Stimulated activated CD4-positive, alpha-beta T cell treated with anti-CD3 and anti-CD28 coated beads, Interleukin-12 subunit alpha, Interleukin-12 subunit beta, amount 100 ng/mL, for 48 hours (primary cell): ENCODE results near the gene LRP3.
"Not testable (repeated sequence)": the region's sequence is repeated elsewhere in the genome, so short reads cannot be mapped to it uniquely, and the experiment has no call there.

Experiments used
- DNase-seq, 3 donors: peaks; one replicate each; pipeline ENCODE4 v3.0.0-alpha.2; 2020; ENCODE audit warnings: low read depth in 2 of 3, low spot score in 1 of 3

Gene LRP3

DNA sequence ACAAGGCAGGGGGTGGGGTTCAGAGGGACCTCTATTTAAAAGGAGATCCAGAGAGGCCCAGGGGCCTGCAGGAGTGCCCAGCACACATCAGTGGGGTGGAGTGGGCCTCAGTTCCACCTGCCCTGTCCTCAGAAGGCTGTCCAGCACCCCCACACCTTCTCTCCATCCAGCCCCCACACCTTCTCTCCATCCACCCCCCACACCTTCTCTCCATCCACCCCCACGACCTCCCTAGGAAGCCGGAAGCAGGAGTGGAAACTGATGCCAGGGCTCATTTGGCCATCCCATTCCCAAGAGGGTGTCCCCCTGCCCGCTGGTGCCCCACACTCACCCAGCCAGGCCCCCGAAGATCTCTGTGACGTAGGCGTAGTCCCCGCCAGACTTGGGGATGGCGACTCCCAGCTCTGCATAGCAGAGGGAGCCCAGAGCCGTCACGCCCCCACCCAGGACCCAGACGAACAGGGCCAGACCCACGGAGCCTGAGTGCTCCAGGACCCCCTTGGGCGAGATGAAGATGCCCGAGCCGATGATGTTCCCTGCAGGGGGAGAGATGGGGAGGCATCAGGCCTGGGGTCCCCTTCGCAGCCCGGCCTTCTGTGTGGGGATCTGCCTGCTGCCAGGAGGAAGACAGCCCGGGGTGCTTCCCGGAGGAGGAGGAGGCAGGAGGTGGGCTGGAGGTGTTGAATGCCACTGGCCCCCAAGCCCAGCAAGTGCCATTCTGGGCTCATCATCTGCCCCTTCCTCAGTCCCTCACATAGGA, 21.5 kb downstream of the LRP3 start:
- no peak for DNase-seq

DNA sequence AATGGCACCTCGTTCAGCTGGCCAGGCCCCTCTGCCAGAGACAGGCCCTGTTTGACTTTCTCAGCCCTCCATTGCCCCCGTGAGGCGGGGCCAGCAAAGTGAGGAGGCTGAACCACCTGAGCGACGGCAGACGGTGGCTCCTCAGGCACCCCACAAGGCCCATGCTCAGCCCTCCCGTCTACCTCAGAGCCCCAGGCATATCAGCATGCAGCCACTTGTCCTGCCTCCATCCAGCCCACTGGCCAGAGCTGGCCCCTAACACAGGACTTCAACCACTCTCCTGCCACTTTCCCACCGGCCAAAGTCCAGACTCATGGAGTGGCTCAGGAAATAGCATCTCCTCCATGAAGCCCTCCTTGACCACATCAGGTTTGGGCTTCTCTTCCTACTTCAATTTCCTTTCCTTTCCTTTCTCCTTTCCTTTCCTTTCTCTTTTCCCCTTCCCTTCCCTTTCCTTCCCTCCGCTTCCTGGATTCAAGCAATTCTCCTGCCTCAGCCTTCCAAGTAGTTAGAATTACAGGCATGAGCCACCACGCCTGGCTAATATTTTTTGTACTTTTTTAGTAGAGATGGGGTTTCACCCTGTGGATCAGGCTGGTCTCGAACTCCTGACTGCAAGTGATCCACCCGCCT, 22.2 kb downstream of the LRP3 start:
- DNase-seq = no peak

GRCh38 chr19:33217881-33218280, 23.8 kb downstream of the LRP3 start:
- DNase-seq = no peak

DNA sequence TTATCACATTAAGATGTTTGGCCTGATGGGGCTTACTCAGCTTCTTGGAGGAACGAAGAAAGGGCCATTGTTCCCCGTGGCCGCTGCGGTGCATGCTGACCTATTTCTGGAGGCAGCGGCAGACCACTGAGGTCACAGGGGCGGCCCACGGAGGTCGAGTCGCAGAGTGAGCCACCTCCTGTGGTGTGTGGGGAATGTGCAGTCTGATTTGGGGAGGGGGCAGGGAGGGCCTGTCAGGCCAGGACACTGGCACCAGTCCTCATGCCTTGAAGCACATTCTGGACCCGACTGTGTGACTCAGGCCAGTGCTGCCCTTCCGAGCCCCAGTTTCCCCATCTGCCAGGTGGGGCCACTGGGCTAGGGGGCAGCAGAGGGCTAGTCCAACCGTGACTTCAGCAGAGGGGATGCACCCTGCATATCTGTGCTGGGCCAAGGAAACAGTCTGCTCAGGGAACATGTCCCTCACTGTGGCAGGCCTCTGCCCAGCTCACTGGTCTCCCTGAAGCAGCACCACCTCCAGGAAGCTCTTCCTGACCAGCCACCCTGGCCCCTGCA, 25.2 kb downstream of the LRP3 start:
- no peak for DNase-seq

- no peak for DNase-seq
These were observed 26.0 kb downstream of the LRP3 start for GRCh38 chr19:33220115-33220514.

- no peak for DNase-seq
These were observed 26.6 kb downstream of the LRP3 start for GRCh38 chr19:33220735-33221134.

DNA sequence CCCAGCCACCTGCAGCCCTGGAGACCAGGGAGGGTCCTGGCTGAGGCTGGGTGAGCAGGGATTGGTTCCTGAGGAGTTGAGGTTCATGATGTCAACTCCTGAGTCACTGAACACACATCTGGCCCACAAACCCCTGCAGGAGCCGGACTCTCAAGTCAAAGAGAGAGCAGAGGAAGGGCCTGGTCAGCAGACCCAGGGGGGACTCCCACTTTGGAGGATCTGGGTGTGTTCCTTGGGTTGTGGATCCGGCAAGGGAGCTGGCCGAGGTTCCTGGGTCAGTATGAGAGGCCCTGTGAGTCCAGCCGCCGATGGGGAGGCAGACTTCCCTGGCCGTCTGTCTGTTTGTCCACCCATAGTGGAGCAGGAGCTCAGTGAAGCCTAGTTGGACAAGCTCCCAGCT, 27.5 kb downstream of the LRP3 start:
- DNase-seq = no peak

DNA sequence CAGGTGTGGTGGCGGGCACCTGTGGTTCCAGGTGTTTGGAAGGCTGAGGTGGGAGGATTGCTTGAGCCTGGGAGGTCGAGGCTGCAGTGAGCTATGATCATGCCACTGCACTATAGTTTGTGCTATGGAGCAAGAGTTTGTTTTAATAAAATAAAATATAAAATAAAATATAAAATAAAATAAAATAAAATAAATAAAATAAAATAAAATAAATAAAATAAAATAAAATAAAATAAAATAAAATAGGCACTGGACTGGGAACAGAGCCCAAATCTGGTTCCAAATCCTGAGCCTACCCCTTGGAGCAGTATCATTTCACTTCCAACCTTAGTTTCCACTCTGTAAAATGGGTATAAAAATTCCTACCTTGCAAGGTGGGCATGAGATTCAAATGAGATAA, 28.1 kb downstream of the LRP3 start:
- DNase-seq = not testable (repeated sequence)

DNA sequence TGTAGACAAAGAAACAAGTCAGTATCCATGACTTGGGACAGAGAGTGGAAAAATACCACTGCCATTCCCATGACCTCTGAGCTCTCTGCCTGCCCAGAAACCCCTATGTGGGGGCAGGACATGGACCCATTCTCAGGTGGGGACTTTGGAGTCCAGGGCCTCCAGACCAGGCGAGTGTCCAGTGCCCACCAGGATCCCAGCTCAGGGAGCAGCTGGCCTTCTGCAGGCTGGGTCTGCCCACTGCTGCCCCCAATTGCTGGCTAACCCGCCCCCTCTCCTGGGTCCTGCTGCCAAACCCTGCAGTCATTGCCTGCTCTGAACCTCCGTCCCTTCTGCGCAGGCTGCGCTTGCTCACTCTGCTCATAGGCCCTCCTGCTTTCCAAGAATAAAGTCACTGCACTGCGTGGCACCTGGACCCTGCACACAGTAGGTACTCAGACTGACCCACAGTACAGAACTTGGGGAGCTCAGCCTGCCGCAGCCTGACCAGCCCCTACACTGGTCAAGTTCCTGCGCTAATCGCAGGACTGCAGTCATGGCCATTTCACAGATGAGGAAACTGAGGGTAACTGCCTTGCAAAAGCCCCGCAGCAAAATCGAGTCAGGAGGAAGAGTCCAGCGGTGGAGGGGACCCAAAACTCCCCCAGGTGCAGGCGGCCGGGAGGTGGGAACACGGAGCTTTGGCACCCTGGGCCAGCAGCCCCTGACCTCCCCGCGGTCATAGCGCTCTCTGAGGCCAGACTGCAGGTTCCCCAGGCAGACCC, 30.7 kb downstream of the LRP3 start:
- no peak for DNase-seq

DNA sequence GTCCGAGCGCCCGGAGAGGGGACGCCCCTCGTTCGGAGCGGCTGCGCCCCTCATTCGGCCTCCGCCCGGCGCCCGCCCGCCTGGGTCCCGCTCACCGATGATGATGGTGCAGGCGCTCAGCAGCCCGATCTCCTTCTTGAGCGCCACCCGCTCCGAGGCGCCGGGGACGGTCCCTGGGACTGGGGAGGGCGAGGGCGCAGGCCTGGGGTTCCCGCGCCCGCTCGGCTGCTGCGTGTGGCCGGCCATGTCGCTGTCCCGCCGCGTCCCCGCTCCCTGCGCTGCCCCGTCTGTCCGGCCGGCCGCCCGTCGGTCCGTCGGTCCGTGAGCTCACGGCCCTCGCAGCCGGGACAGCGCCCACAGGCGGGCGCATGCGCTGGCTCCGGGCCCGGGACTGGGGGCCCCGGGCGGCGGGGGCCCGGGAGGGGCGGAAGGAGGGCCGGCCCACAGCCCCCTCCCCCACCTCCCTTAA, 31.4 kb downstream of the LRP3 start, which contains the start of gene SLC7A10:
Gene SLC7A10, minus strand, starts transcription at position 393 of the 469 bp plus-strand sequence. Its CDS starts 147 bp downstream, at position 246.
- no peak for DNase-seq

DNA sequence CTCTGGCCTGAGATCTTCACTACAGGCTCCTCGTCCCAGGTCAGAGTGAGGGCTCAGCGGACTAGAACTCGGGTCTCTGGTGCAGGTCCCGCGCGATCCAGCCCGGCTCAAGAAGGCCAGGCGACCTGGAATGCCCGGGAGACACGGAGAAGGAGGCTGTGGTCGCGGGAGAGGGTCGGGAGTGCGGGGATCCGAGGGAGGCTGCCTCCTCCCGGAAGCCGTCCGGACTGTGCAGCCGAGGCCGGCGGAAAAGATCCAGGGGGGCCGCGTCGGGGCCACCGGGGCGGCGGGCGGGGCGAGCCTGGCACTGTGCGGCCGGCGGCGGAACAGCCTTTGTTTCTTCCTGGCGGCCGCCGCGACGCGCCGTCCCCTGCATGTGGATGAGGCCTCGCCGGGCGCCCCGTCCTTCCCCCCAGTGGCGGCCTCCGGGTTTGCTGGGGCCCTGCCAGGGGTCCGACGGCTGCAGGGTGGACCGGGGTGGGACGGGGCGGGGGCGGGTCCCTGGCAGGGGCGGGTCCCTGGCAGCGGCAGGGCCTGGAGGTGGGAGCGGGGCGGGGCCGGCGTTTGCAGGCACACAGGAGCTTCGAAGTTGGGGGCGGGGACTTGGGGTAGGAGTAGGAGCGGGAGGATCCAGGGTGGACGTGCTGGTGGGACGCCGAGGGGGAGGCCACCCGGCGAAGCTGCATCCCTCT, 32.6 kb downstream of the LRP3 start:
- no peak for DNase-seq

DNA sequence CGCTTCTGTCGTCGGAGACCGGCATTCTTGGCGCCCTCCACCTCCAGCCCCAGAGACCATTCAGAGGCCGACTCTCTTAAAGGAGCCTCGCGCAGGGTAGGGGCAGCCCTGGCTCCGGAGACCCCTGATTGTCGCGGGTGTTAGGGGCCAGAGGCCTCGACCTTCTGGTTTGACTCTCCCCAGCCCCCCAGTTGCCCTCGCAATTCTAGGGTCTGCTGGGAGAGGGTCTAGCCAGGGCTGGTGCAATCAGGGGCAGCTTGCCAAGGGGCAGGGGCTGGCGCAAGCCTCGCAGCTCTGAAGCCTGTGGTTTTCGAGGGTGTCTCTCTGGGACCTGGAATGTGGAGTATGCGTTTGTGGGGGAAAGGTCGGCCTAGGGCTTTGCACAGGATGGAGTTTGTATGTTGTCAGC, 33.1 kb downstream of the LRP3 start:
- no peak for DNase-seq

GRCh38 chr19:33227870-33228599, 33.9 kb downstream of the LRP3 start:
- DNase-seq = no peak

GRCh38 chr19:33229962-33230361, 35.8 kb downstream of the LRP3 start:
- no peak for DNase-seq

DNA sequence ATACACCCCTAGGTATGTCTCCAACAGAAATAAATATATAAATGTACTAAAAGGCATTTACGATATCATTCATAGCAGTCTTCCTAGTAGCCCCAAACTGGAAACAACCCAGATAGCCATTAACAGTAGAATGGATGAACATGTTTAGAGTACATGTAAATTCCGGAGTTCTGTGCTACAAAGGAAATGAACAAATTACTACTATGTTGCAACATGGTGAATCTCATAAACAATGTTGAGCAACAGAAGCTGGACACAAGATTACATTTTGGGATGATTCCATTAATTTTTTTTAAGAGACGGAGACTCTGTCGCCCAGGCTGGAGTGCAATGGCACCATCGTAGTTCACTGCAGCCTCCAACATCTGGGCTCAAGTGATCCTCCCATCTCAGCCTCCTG, 37.4 kb downstream of the LRP3 start:
- DNase-seq = no peak

GRCh38 chr19:33232656-33233055, 38.5 kb downstream of the LRP3 start:
- DNase-seq = no peak

DNA sequence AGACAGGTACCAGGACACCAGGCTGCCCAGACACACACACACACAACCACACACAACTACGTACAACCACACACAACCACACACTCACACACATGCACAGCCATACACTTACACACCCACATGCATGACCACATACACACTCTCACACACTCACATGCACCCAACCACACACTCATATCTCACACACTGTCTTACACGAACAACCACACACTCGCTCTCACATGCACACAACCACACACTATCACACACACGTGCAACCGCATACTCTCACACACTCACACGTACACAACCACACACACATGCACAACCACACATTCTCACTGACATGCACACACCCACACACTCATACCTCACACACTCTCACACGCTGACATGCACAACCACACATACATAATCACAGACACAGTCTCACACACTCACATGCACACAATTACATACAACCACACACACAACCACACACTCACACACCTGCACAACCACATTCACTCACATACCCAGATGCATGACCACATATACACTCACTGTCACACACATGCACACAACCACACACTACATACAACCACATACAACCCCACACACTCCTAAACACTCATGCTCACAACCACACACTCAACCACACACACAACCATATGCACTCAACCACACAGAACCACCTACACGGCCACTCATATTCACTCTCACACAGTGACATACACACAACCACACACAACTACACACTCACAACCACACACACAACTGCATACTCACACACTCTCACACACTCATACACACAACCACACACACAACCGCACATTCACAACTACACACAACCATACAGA, 39.1 kb downstream of the LRP3 start:
- no peak for DNase-seq

GRCh38 chr19:33234092-33234491, 40.0 kb downstream of the LRP3 start:
- DNase-seq = no peak

- no peak for DNase-seq
These were observed 40.6 kb downstream of the LRP3 start for GRCh38 chr19:33234736-33235135.
